ENCODE measurements around the gene FSIP1. TPM values are rescaled to one million over a fixed set of nuclear protein-coding genes. Genes with fewer than 3 reads are reported as not detected.

FSIP1 gene
- total RNA-seq, 2 donors from 2014 or later = 0.14 to 0.21 TPM

GRCh38 chr15:39692356-39693327 is 90.0 kb downstream of the FSIP1 start:
- DNase-seq (ENCODE audit: low spot score) (no peak), ATAC-seq (ENCODE audit: insufficient number of reproducible peaks, low FRiP score, low read depth) (no peak)
- no peaks in the 10 kb centered on the region for H3K4me1 ChIP-seq (ENCODE audit: control insufficient read depth in 1 of 2, low read depth in 2 of 2)
- no peaks in the 10 kb centered on the region for H3K9me3 ChIP-seq
- H3K36me3 ChIP-seq = no peaks in the 10 kb centered on the region
- H3K4me3 ChIP-seq = no peak overlapping the region
- H3K27me3 ChIP-seq (replicated peaks; ENCODE audit: insufficient read depth) = no peaks in the 10 kb centered on the region
- no peak for TF ChIP-seq CTCF (IDR thresholded peaks at IDR 0.05)
- no peak overlapping the region for H3K27ac ChIP-seq

DNA sequence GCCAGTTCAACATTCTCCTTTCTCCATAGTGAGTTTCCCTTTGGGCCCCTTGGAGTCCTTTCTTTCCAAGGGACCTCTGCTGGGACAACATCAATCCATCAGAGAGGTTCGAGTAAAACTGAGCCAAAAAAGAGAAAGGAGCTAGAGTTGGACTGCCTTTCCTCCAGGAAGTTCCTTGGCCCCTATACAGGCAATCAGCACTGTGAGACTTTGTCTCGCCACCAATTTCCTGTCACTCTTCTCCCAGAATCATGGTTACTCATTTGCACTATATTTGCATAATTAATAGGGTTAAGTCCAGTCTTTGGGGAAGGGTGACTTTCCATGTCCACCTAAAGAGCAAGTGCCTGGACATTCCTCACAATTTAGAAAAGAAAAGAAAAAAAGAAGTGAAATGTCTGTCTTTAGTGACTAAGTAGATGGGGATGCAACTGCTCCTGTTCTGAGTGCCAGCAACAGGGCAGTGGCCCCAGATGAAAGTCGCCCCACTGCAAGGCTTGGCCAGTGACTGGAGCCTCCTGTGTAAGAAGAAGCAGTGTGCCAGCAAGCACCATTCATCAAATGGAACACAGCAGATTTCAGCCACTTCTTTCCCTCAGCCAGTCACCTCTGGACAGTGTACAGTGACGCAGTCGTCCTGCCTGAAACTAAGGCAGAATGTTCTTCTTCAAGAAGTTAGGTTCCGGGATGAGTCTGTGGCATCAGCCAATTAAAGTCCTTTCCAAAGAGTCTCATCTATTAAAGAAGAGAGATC is 91.6 kb downstream of the FSIP1 start:
- ATAC-seq (ENCODE audit: insufficient number of reproducible peaks, low FRiP score, low read depth) = no peak
- no peaks in the 10 kb centered on the region for H3K4me1 ChIP-seq (ENCODE audit: control insufficient read depth in 1 of 2, low read depth in 2 of 2)
- H3K36me3 ChIP-seq = no peaks in the 10 kb centered on the region
- DNase-seq (ENCODE audit: low spot score) = no peak
- H3K4me3 ChIP-seq = no peak overlapping the region
- H3K27ac ChIP-seq = no peak overlapping the region
- H3K9me3 ChIP-seq = no peaks in the 10 kb centered on the region
- no peak for TF ChIP-seq CTCF (IDR thresholded peaks at IDR 0.05)
- H3K27me3 ChIP-seq (replicated peaks; ENCODE audit: insufficient read depth) = no peaks in the 10 kb centered on the region

GRCh38 chr15:39687965-39688364 is 94.7 kb downstream of the FSIP1 start:
- no peak for DNase-seq (ENCODE audit: low spot score)
- no peak for TF ChIP-seq CTCF (IDR thresholded peaks at IDR 0.05)
- Histone ChIP-seq H3K36me3 (no peaks in the 10 kb centered on the region), H3K9me3 (no peaks in the 10 kb centered on the region), H3K27ac (no peak overlapping the region), H3K4me3 (no peak overlapping the region), H3K4me1 (ENCODE audit: control insufficient read depth in 1 of 2, low read depth in 2 of 2) (no peaks in the 10 kb centered on the region), H3K27me3 (replicated peaks; ENCODE audit: insufficient read depth) (no peaks in the 10 kb centered on the region)
- ATAC-seq (ENCODE audit: insufficient number of reproducible peaks, low FRiP score, low read depth) = no peak

DNA sequence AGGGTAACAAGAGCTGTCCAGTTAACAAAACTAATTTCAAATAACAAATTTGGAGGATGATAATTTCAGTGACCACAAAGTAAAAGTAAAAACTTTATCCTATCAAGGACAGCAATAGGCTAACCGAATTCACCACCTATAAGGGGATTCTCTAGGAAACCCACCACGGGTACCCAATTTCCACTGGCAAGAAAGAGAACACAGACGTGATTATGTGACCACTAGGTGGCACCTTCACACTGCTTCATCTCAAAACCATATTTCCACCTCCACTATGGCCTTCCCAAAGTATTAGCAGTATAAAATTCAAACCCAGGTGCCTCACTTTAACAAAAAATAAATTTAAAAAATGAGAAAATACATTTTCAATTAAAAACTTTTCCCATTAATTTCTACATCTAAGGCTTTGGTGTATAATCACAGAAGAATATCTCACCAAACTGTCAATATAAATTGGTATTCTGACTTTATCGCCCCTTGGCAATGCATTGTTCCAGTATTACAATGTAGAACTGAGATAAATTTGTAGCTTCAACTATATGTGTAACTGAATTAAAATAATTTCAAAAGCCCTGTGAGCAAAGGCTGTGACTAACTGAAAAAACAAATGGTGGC is 96.5 kb downstream of the FSIP1 start:
- no peak overlapping the region for H3K27ac ChIP-seq
- peak; percentile 73 for TF ChIP-seq CTCF (IDR thresholded peaks at IDR 0.05)
- no peaks in the 10 kb centered on the region for H3K36me3 ChIP-seq
- no peak overlapping the region for H3K4me3 ChIP-seq
- no peaks in the 10 kb centered on the region for H3K4me1 ChIP-seq (ENCODE audit: control insufficient read depth in 1 of 2, low read depth in 2 of 2)
- no peaks in the 10 kb centered on the region for H3K9me3 ChIP-seq
- DNase-seq (ENCODE audit: low spot score) (no peak), ATAC-seq (ENCODE audit: insufficient number of reproducible peaks, low FRiP score, low read depth) (no peak)
- H3K27me3 ChIP-seq (replicated peaks; ENCODE audit: insufficient read depth) = no peaks in the 10 kb centered on the region

DNA sequence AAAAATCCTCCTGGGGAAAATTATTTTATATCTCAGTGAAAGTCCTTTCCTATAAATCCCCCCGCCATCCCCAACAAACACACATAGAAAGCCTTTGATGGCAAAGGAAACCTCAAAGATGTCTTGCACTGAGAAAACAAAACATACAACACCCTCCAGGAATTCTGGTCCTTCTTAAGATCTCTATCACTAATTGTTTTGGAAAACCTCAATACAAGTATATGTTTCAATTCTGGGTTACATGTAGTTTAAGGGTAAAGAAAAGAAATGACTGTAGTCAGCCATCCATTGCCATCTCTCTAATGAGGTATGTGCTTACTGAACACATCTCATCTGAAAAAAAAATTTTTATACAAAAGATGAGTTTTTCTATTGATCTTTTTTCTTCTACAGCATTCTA is 97.3 kb downstream of the FSIP1 start:
- no peak for DNase-seq (ENCODE audit: low spot score)
- no peaks in the 10 kb centered on the region for H3K27me3 ChIP-seq (replicated peaks; ENCODE audit: insufficient read depth)
- no peak for ATAC-seq (ENCODE audit: insufficient number of reproducible peaks, low FRiP score, low read depth)
- H3K9me3 ChIP-seq = no peaks in the 10 kb centered on the region
- H3K36me3 ChIP-seq = no peaks in the 10 kb centered on the region
- no peak for TF ChIP-seq CTCF (IDR thresholded peaks at IDR 0.05)
- H3K27ac ChIP-seq = no peak overlapping the region
- H3K4me3 ChIP-seq = no peak overlapping the region
- H3K4me1 ChIP-seq (ENCODE audit: control insufficient read depth in 1 of 2, low read depth in 2 of 2) = no peaks in the 10 kb centered on the region
